ENCODE results near the gene FOCAD. TPM values are rescaled to one million over a fixed set of nuclear protein-coding genes. Genes with fewer than 3 reads are reported as not detected.

FOCAD gene
- total RNA-seq, 6 experiments from 2014 or later, result 6.4 to 18.3 (median 7.8) TPM

DNA sequence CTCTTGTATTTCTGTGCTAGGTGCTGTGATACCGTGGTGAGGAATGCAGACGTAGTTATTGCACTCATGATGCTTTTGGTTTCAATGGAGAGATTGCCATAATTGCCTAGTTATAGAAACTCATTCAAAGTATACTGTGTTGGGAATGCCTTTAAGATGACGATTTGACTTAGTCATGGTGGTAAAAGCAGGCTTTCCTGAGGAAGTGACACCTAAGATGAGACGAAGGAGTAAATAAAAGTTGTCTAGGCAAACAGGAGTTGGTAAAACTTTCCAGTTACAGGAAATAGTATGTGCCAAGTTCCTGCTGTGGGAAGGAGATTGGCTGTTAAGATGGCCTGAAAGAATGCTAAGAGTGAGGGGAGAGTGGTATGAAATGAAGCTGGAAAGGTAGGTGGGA, 48.1 kb downstream of the FOCAD start:
- TF ChIP-seq POLR2A (IDR thresholded peaks at IDR 0.05) (no peak), CTCF (IDR thresholded peaks at IDR 0.05) (no peak)
- 65% methylated on average over 4 of the region's 4 CpGs for WGBS (ENCODE audit: insufficient coverage, low coverage, low lambda C conversion rate, missing lambda C conversion rate)
- no peak overlapping the region for H3K4me3 ChIP-seq
- no peak overlapping the region for H3K27ac ChIP-seq
- no peaks in the 10 kb centered on the region for H3K36me3 ChIP-seq
- H3K4me1 ChIP-seq, result no peaks in the 10 kb centered on the region
- ATAC-seq (no peak), DNase-seq (no peak)
- no peaks in the 10 kb centered on the region for H3K9me3 ChIP-seq
- H3K27me3 ChIP-seq, result no peaks in the 10 kb centered on the region
- intact Hi-C loops (cut with DNase I), result no loop called here

GRCh38 chr9:20734275-20734674, 50.2 kb downstream of the FOCAD start:
- H3K27me3 ChIP-seq, result no peaks in the 10 kb centered on the region
- 85% methylated on average over 1 of the region's 1 CpG for WGBS (ENCODE audit: insufficient coverage, low coverage, low lambda C conversion rate, missing lambda C conversion rate)
- H3K36me3 ChIP-seq, result no peaks in the 10 kb centered on the region
- no peak overlapping the region for H3K27ac ChIP-seq
- H3K9me3 ChIP-seq, result no peaks in the 10 kb centered on the region
- intact Hi-C loops (cut with DNase I), result no loop called here
- DNase-seq (no peak), ATAC-seq (no peak)
- H3K4me1 ChIP-seq, result no peaks in the 10 kb centered on the region
- no peak for TF ChIP-seq CTCF (IDR thresholded peaks at IDR 0.05)
- no peak for TF ChIP-seq POLR2A (IDR thresholded peaks at IDR 0.05)
- no peak overlapping the region for H3K4me3 ChIP-seq

DNA sequence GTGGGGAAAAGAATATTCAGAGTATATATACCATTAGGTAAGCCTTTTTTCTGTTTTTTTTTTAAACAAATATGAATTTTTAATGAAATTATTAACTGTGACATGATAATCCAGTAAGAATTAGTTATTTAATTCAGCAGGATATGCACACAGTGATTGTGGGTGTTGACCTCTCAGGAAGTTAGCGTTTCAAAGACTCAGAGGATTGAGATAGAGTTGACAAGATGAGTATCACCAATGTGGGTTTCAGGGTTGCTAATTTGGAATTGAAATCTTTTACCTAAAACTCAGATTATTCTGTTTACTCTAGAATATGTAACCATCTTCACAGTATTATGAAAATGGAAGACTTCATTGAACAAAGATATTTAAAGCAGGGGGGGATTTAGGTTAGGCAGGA, 56.2 kb downstream of the FOCAD start:
- no peak for TF ChIP-seq POLR2A (IDR thresholded peaks at IDR 0.05)
- no peak for TF ChIP-seq CTCF (IDR thresholded peaks at IDR 0.05)
- Histone ChIP-seq H3K27me3 (no peaks in the 10 kb centered on the region), H3K36me3 (no peaks in the 10 kb centered on the region), H3K4me1 (peaks cover 0 to 2% (median under 1%) of the 10 kb centered on the region in 4 donors), H3K4me3 (no peak overlapping the region), H3K9me3 (no peaks in the 10 kb centered on the region), H3K27ac (no peak overlapping the region)
- 75% methylated on average over 1 of the region's 1 CpG for WGBS (ENCODE audit: insufficient coverage, low coverage, low lambda C conversion rate, missing lambda C conversion rate)
- intact Hi-C loops (cut with DNase I), result no loop called here
- no peak for DNase-seq
- ATAC-seq, result no peak

GRCh38 chr9:20740929-20741582, 57.0 kb downstream of the FOCAD start:
- no peak for TF ChIP-seq POLR2A (IDR thresholded peaks at IDR 0.05)
- TF ChIP-seq CTCF (IDR thresholded peaks at IDR 0.05), result no peak
- Histone ChIP-seq H3K27ac (no peak overlapping the region), H3K9me3 (no peaks in the 10 kb centered on the region), H3K4me1 (peaks cover 0 to 8% (median 4%) of the 10 kb centered on the region in 4 donors), H3K27me3 (no peaks in the 10 kb centered on the region), H3K4me3 (no peak overlapping the region), H3K36me3 (no peaks in the 10 kb centered on the region)
- 96% methylated on average over 2 of the region's 2 CpGs for WGBS (ENCODE audit: insufficient coverage, low coverage, low lambda C conversion rate, missing lambda C conversion rate)
- no peak for DNase-seq
- intact Hi-C loops (cut with DNase I), result no loop called here
- no peak for ATAC-seq
